Sciatic nerve (tissue), 2 donors: ENCODE measurements around the gene DGKD. TPM values are rescaled to one million over a fixed set of nuclear protein-coding genes. Genes with fewer than 3 reads are reported as not detected.

Experiments used
- ATAC-seq: fragments of 200-7000 bp; cut with Tn5 transposase; one replicate; pipeline ENCODE4 v1.9.1; 2020; ENCODE audit warnings: mild to moderate bottlenecking, moderate library complexity
- DNase-seq: peaks from one replicate; pipeline ENCODE4 v3.0.0-alpha.2; 2020; ENCODE audit warnings: low spot score
- intact Hi-C: fragments of 100-400 bp; cut with DNase I; formaldehyde crosslinking; loops from one replicate; pipeline ENCODE4 v1.14.2; 2022
- total RNA-seq: library from RNA; stranded (reverse); fragmentation: NEBNext Ultra II Directional; extraction: Animal tissue kit (Norgen Biotek cat#: 25700); gene quantifications from one replicate; pipeline ENCODE4 v1.2.1, GENCODE V29; 2021
- donor health status: DM: no; HTN: no; CAD: no.
- donor health status: DM: no; HTN: no; CAD: no.

Gene DGKD
- total RNA-seq, 1 donor from 2014 or later = 35.8 TPM

GRCh38 chr2:233460726-233461441 lies 106.6 kb downstream of the DGKD start:
- ATAC-seq = no peak
- DNase-seq = no peak
- intact Hi-C loops = no loop called here

- ATAC-seq (no peak), DNase-seq (no peak)
- intact Hi-C loops = no loop called here
Observed at GRCh38 chr2:233461481-233461891, 107.2 kb downstream of the DGKD start.

- ATAC-seq = no peak
- no peak for DNase-seq
Observed at GRCh38 chr2:233462202-233462785, 108.0 kb downstream of the DGKD start.

GRCh38 chr2:233462826-233463470 lies 108.7 kb downstream of the DGKD start:
- no peak for DNase-seq
- ATAC-seq = no peak
- intact Hi-C loops = no loop called here

More at GRCh38 chr2:233462202-233462785, 108.0 kb downstream of the DGKD start:
- intact Hi-C loops = no loop called here

GRCh38 chr2:233463586-233463985 lies 109.3 kb downstream of the DGKD start:
- intact Hi-C loops = no loop called here
- no peak for DNase-seq
- no peak for ATAC-seq

- intact Hi-C loops = no loop called here
- ATAC-seq (no peak), DNase-seq (no peak)
Observed at GRCh38 chr2:233464056-233464455, 109.8 kb downstream of the DGKD start.

- DNase-seq (no peak), ATAC-seq (no peak)
- intact Hi-C loops = no loop called here
Observed at GRCh38 chr2:233464531-233465240, 110.4 kb downstream of the DGKD start.

GRCh38 chr2:233466991-233467603 lies 112.8 kb downstream of the DGKD start:
- intact Hi-C loops = no loop called here
- DNase-seq (peak; percentile 33), ATAC-seq (no peak)

GRCh38 chr2:233468047-233468740 lies 113.9 kb downstream of the DGKD start:
- peak; percentile 42 for DNase-seq
- intact Hi-C loops = no loop called here
- no peak for ATAC-seq

- intact Hi-C loops = no loop called here
- peak; percentile 55 for DNase-seq
- ATAC-seq = no peak
Observed at GRCh38 chr2:233468741-233469110, 114.4 kb downstream of the DGKD start.

GRCh38 chr2:233469261-233470010 lies 115.1 kb downstream of the DGKD start:
- peak; percentile 81 for ATAC-seq
- peak; percentile 72 for DNase-seq
- intact Hi-C loops = no loop called here

- ATAC-seq (peak; percentile 93), DNase-seq (peak; percentile 82)
- intact Hi-C loops = no loop called here
Observed at GRCh38 chr2:233470011-233470687, 115.9 kb downstream of the DGKD start.

- intact Hi-C loops = no loop called here
- no peak for ATAC-seq
- peak; percentile 58 for DNase-seq
Observed at GRCh38 chr2:233470839-233471238, 116.5 kb downstream of the DGKD start.

- DNase-seq (peak; percentile 45), ATAC-seq (no peak)
- intact Hi-C loops = no loop called here
Observed at GRCh38 chr2:233471291-233472035, 117.2 kb downstream of the DGKD start.

- intact Hi-C loops = no loop called here
- DNase-seq = peak; percentile 47
- no peak for ATAC-seq
Observed at GRCh38 chr2:233473386-233473791, 119.1 kb downstream of the DGKD start.

GRCh38 chr2:233473878-233474277 lies 119.6 kb downstream of the DGKD start:
- DNase-seq = peak; percentile 53
- no peak for ATAC-seq
- intact Hi-C loops = no loop called here
